Thymus (tissue), 11 donors: ENCODE measurements around the gene C1orf105. TPM values are rescaled to one million over a fixed set of nuclear protein-coding genes. Genes with fewer than 3 reads are reported as not detected.

Experiments used
- DNase-seq, 9 donors: peaks; one replicate each; pipeline ENCODE4 v3.0.0-alpha.2; 2013; ENCODE audit warnings: low spot score in 9 of 9, low read depth in 6 of 9, missing footprints in 1 of 9
- H3K27ac ChIP-seq, 2 donors: one replicate each; pipeline ENCODE4 v1.5.1; 2013; ENCODE audit warnings: control low read depth in 1 of 2, low read depth in 1 of 2, low read length in 1 of 2, mild to moderate bottlenecking in 1 of 2, moderate library complexity in 1 of 2
- H3K27me3 ChIP-seq, 2 donors: one replicate each; pipeline ENCODE4 v1.5.1; 2013; ENCODE audit warnings: low read length in 1 of 2; ENCODE audit not compliant: control insufficient read depth in 2 of 2, insufficient read depth in 1 of 2
- H3K36me3 ChIP-seq, 2 donors: one replicate each; pipeline ENCODE4 v1.5.1; 2013; ENCODE audit warnings: low read length in 1 of 2, mild to moderate bottlenecking in 1 of 2, moderate library complexity in 1 of 2; ENCODE audit not compliant: control insufficient read depth in 2 of 2, insufficient read depth in 2 of 2
- H3K4me1 ChIP-seq, 2 donors: one replicate each; pipeline ENCODE4 v1.5.1; 2013; ENCODE audit warnings: low read length in 2 of 2; ENCODE audit not compliant: control insufficient read depth in 2 of 2, insufficient read depth in 2 of 2
- H3K4me3 ChIP-seq, 2 donors: one replicate each; pipeline ENCODE4 v1.5.1; 2013; ENCODE audit warnings: low read length in 2 of 2, control low read depth in 1 of 2, mild to moderate bottlenecking in 1 of 2
- H3K9me3 ChIP-seq, 2 donors: one replicate each; pipeline ENCODE4 v1.5.1; 2013; ENCODE audit warnings: low read length in 1 of 2, mild to moderate bottlenecking in 1 of 2; ENCODE audit not compliant: control insufficient read depth in 2 of 2, insufficient read depth in 1 of 2
- WGBS: extraction: QIAGEN DNeasy Blood & Tissue Kit; methylation state at CpG from one replicate; pipeline ENCODE4 v1.1.7; 2013; 5-methylcytosine and 5-hydroxymethylcytosine counted together
- polyA plus RNA-seq: library from polyadenylated mRNA; stranded (reverse); fragments of 200-250 nt; gene quantifications from one replicate; pipeline ENCODE4 v1.2.3, GENCODE V29; 2013
- total RNA-seq: library from RNA; stranded (reverse); fragments of 120-200 nt; gene quantifications from one replicate; pipeline ENCODE4 v1.2.4, GENCODE V29; 2013
- donor health status: healthy.

Gene C1orf105
- total and polyA plus RNA-seq, 2 donors, result 0.28 to 0.30 TPM

DNA sequence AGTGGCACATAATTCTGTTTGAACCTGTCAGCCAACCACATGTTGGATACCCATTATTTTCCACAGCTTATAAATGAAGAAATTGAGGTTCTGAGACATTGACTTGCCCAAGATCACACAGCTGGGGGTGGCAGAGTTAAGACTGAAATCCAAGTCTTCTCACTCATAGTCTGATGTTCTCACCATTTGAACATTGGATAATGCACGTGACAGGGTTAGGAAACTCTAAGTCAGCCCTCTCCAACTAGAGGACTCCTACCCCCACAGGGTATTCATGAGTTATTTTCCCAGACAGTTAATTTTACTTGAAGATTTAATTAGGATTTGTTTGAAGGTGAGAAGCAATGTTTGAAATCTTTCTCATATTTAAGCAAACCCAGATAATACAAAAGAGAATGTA is 38.1 kb upstream of the C1orf105 start:
- H3K4me3 ChIP-seq, result no peak overlapping the region
- WGBS, result 97% methylated on average over 1 of the region's 1 CpG
- H3K9me3 ChIP-seq, result no peaks in the 10 kb centered on the region
- H3K27ac ChIP-seq, result no peak overlapping the region
- no peak for DNase-seq
- no peaks in the 10 kb centered on the region for H3K27me3 ChIP-seq
- H3K36me3 ChIP-seq, result no peaks in the 10 kb centered on the region
- H3K4me1 ChIP-seq, result no peaks in the 10 kb centered on the region

DNA sequence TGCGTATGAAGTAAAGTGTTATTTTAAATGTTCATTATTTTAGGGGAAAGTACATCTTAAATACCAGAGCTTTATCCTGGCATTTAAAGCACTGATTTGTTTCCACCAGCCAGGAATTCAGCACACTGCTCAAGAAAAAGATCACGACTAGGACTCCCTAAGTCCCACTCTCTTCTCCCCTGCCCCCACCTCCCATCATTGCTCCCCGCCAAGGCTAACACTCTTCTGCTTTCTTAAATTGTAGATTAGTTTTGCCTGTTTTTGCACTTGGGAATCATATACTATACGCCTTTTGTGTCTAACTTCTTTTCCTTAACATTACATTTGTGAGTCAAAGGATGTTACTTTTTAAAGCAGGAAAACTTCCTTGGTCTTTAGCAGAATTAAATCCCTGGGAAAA is 37.5 kb upstream of the C1orf105 start:
- Histone ChIP-seq H3K27ac (peak overlapping the region in 1 of 2 donors; percentile 39), H3K27me3 (no peaks in the 10 kb centered on the region), H3K9me3 (no peaks in the 10 kb centered on the region), H3K36me3 (no peaks in the 10 kb centered on the region), H3K4me3 (no peak overlapping the region), H3K4me1 (no peaks in the 10 kb centered on the region)
- no peak for DNase-seq
- 94% methylated on average over 4 of the region's 4 CpGs for WGBS

DNA sequence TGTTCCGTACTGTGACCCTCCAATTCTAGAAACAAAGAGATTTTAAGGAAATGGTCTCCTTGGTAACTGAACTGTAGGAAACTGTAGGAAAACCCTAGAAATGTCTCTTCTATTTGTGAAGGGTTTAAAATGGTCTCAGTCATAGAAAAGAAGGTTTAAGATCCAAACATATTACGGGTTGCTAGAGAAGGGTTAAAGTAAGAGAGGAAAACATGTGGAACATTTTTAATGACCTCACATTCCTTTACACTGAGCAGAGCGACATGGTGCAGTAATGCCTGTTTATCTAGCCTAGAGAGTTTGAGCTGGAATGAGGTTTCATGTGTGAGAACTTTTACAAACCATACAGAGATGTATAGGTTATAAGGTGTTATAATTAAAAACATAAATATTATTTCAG is 36.9 kb upstream of the C1orf105 start:
- Histone ChIP-seq H3K27ac (no peak overlapping the region), H3K27me3 (no peaks in the 10 kb centered on the region), H3K4me3 (no peak overlapping the region), H3K9me3 (no peaks in the 10 kb centered on the region), H3K4me1 (no peaks in the 10 kb centered on the region), H3K36me3 (no peaks in the 10 kb centered on the region)
- WGBS, result 75% methylated on average over 3 of the region's 3 CpGs
- DNase-seq, result no peak

DNA sequence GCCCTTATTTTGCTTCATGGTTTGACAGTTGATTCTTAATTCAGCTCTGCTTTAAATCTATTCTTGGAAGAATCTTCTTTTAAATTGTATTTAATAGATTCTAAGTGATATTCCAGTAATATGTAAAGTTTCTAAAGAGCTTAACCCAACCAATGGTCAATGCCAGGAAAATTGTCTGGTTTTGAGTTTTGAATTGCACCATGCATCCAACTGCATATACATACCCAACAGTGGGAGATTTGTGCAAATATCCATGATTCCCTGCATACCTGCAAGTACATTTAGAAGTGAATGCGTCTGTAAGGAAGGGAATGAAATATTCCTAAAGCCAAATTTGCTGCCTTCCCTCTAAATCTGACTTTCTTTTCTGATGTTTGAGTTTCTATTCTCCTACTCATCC is 35.8 kb upstream of the C1orf105 start:
- H3K36me3 ChIP-seq, result no peaks in the 10 kb centered on the region
- 97% methylated on average over 1 of the region's 1 CpG for WGBS
- H3K9me3 ChIP-seq, result no peaks in the 10 kb centered on the region
- DNase-seq, result no peak
- no peak overlapping the region for H3K27ac ChIP-seq
- H3K4me3 ChIP-seq, result no peak overlapping the region
- no peaks in the 10 kb centered on the region for H3K27me3 ChIP-seq
- no peaks in the 10 kb centered on the region for H3K4me1 ChIP-seq

DNA sequence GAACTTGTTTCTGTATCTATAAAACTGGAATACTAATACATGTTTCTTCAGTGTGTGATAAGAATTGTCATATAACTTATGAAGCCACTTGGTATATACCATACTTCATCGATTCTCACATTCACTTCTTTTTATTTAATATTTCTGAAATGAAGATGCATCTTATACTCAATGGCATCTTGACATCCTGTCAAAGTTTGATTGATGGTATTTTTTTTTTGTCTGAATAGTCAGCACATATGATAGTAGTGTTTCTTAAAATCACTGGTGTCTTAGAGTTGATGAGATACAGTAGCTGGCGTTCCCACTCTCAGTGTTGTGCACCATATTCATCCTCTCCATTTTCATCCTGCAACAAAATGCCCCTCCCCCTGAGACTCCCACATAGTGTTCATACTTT is 34.4 kb upstream of the C1orf105 start:
- Histone ChIP-seq H3K27me3 (no peaks in the 10 kb centered on the region), H3K4me3 (no peak overlapping the region), H3K9me3 (no peaks in the 10 kb centered on the region), H3K36me3 (no peaks in the 10 kb centered on the region), H3K4me1 (peaks cover 0 to 9% of the 10 kb centered on the region in 2 donors), H3K27ac (no peak overlapping the region)
- no peak for DNase-seq
- over 99% methylated on average over 2 of the region's 2 CpGs for WGBS

DNA sequence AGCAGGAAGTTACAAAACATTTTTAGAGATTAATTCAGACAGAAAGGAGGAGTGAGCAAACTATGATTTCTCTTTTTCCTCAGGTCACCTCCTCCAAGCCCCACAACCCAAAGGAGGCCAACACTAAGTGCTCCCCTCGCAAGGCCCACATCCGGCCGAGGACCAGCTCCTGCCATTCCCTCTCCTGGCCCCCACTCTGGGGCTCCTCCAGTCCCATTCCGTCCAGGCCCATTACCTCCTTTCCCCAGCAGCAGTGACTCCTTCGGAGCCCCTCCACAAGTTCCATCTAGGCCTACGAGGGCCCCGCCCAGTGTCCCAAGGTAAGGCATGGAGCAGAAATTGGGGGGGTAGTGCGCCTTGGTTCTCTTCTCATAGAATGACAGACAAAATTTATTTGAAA is 32.0 kb upstream of the C1orf105 start:
- no peak overlapping the region for H3K4me3 ChIP-seq
- no peak overlapping the region for H3K27ac ChIP-seq
- H3K36me3 ChIP-seq, result no peaks in the 10 kb centered on the region
- WGBS, result over 99% methylated on average over 8 of the region's 8 CpGs
- no peaks in the 10 kb centered on the region for H3K27me3 ChIP-seq
- peaks cover 0 to 13% of the 10 kb centered on the region in 2 donors for H3K4me1 ChIP-seq
- H3K9me3 ChIP-seq, result no peaks in the 10 kb centered on the region
- no peak for DNase-seq

DNA sequence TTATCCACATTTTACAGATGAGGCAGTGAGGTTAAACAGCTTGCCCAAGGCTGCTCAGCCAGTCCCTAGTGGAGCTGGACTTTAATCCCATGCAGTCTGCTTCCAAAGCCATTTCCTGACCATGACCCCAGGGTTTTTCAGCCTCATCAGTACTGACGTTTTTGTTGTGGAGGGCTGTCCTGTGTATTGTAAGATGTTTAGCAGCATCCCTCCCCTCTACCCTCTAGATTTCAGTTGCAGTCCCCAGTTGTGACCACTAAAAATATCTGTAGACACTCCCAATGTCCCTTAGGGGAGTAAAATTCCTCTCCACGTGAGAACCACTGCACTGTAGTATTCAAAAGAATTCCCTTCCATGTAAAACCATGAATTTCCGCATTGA is 30.2 kb upstream of the C1orf105 start:
- 83% methylated on average over 3 of the region's 3 CpGs for WGBS
- Histone ChIP-seq H3K9me3 (no peaks in the 10 kb centered on the region), H3K4me1 (peaks cover 5 to 18% of the 10 kb centered on the region in 2 donors), H3K27me3 (no peaks in the 10 kb centered on the region), H3K36me3 (no peaks in the 10 kb centered on the region), H3K27ac (peak overlapping the region; percentile 36 to 67), H3K4me3 (no peak overlapping the region)
- DNase-seq, result no peak

DNA sequence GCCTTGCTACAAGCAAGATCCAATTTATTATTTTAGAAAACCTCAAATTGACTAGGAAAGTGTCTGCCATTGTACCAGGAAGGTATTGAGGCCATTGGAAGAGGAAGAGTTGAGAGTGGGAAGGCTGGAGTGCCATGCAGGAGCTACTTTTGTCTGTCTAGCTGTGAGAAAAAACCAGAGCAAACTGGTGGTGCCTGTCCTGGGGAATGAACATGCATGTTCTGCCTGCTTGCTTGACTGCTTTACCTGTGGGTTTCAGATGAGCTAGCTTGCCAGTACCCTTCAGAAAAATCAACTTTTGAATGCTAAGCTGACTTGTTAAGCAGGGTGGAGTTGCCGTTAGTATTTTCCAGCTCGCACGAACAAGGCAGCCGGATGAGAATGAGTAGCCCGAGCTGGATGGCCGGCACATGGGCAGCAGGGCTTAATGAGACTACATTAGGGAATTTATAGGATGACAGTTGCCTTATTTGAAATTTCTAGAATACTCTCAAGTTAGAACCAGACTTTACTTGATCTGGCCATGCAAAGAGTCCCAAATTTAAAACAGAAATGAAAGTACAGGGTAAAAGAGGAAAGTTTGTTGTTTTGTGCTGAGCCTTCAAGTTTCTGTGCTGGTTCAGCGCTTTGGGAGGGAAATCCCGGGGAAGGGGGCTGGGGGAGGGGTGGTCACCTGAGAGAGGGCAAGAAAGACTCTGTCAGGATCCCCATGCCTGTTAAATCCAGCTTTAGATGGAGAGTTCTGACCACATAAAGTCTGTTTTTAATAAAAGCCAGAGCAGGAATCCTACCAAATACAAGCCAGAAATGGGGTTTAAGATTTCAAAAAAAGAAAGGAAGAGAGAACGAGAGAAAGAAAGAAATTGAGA is 29.6 kb upstream of the C1orf105 start:
- Histone ChIP-seq H3K4me1 (peaks cover 5 to 18% of the 10 kb centered on the region in 2 donors), H3K27ac (peak overlapping the region; percentile 67 to 74), H3K36me3 (no peaks in the 10 kb centered on the region), H3K9me3 (no peaks in the 10 kb centered on the region), H3K4me3 (no peak overlapping the region), H3K27me3 (no peaks in the 10 kb centered on the region)
- no peak for DNase-seq
- 89% methylated on average over 9 of the region's 9 CpGs for WGBS

DNA sequence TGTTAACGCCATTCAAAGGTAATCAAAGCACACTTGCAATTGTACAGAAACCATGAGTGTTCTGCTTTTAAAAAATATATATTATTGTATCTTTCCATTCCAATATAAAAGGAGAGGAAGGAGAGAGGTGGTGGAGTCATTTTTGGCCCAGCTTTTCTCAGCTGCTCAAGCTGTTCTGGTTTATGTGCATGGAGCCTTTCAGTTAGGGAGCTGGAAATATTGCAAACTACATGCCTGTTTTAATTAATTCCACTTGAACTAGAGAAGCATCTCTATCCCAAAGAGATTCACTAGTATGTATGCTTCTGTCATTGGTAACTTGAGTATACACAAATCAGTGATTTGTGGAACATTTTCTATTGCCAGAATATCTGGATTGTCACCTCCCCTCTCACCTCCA is 28.5 kb upstream of the C1orf105 start:
- Histone ChIP-seq H3K27ac (peak overlapping the region in 1 of 2 donors; percentile 67), H3K36me3 (no peaks in the 10 kb centered on the region), H3K9me3 (no peaks in the 10 kb centered on the region), H3K4me1 (peaks cover 5 to 18% of the 10 kb centered on the region in 2 donors), H3K27me3 (no peaks in the 10 kb centered on the region), H3K4me3 (no peak overlapping the region)
- DNase-seq, result no peak
- WGBS, result 97% methylated on average over 1 of the region's 1 CpG
